Rectal smooth muscle tissue (tissue), 1 donor: Measurements from ENCODE around the gene NRIP1.

ENCODE experiments used
- H3K27ac ChIP-seq: one replicate; pipeline ENCODE4 v1.7.0; 2013; ENCODE audit warnings: low read depth, low read length, inconsistent platforms
- H3K27me3 ChIP-seq: one replicate; pipeline ENCODE4 v1.7.0; 2013; ENCODE audit warnings: low read length; ENCODE audit not compliant: control insufficient read depth, insufficient read depth
- H3K36me3 ChIP-seq: one replicate; pipeline ENCODE4 v1.7.0; 2013; ENCODE audit warnings: low read length; ENCODE audit not compliant: control insufficient read depth, insufficient read depth
- H3K4me1 ChIP-seq: one replicate; pipeline ENCODE4 v1.7.0; 2013; ENCODE audit warnings: low read length; ENCODE audit not compliant: control insufficient read depth, insufficient read depth
- H3K4me3 ChIP-seq: one replicate; pipeline ENCODE4 v1.7.0; 2013; ENCODE audit warnings: low read length
- H3K9ac ChIP-seq: one replicate; pipeline ENCODE4 v1.7.0; 2013; ENCODE audit warnings: low read length

Gene NRIP1

DNA sequence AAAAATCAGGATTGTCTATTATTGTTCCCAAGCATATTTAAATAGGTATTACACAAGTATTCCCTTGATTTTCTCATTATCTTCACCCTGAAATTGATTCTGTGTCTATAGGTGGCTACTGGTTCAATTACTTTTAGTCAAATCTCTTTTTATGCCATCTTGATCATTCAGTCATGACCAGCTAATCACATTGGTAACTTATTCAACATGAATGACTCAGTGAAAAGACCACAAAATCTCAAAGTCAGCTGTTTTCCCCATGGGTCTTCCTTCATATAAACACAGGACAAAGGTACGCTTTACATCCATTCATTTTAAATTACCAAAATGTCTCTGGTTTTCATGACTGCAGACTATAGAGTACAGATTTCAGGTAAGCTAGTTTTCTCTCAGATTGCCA, 23.7 kb upstream of the NRIP1 start:
- Histone ChIP-seq H3K4me3 (no peak overlapping the region), H3K27ac (no peak overlapping the region), H3K27me3 (no peaks in the 10 kb centered on the region), H3K4me1 (no peaks in the 10 kb centered on the region), H3K36me3 (no peaks in the 10 kb centered on the region), H3K9ac (no peak overlapping the region)

GRCh38 chr21:15084668-15085067, 19.9 kb upstream of the NRIP1 start:
- H3K27ac ChIP-seq, result no peak overlapping the region
- no peaks in the 10 kb centered on the region for H3K36me3 ChIP-seq
- H3K4me3 ChIP-seq, result no peak overlapping the region
- H3K4me1 ChIP-seq, result no peaks in the 10 kb centered on the region
- H3K9ac ChIP-seq, result no peak overlapping the region
- H3K27me3 ChIP-seq, result no peaks in the 10 kb centered on the region

GRCh38 chr21:15080526-15080925, 15.7 kb upstream of the NRIP1 start:
- Histone ChIP-seq H3K4me1 (no peaks in the 10 kb centered on the region), H3K27me3 (no peaks in the 10 kb centered on the region), H3K27ac (no peak overlapping the region), H3K4me3 (no peak overlapping the region), H3K36me3 (no peaks in the 10 kb centered on the region), H3K9ac (no peak overlapping the region)

DNA sequence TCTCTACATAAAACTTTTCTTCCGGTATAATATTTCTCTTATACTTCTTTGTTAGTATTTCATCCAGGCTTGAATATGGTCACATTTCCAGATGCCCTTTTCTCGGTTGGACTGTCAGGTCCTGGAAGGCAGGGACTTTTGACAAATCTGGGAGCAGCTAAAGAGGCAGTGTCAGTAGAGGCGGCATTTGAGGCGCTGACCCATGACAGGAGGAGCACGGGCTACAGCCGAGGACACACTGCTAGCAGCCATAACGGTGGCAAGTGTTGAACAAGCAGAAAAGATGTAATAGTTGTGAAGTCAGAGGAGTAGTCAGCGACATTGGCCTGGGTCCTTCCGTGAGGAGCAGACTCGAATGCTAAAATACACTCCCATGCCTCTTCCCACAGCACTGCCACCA, 14.5 kb upstream of the NRIP1 start:
- Histone ChIP-seq H3K9ac (no peak overlapping the region), H3K27ac (no peak overlapping the region), H3K36me3 (no peaks in the 10 kb centered on the region), H3K4me3 (no peak overlapping the region), H3K4me1 (no peaks in the 10 kb centered on the region), H3K27me3 (no peaks in the 10 kb centered on the region)

- Histone ChIP-seq H3K4me1 (no peaks in the 10 kb centered on the region), H3K27me3 (no peaks in the 10 kb centered on the region), H3K27ac (no peak overlapping the region), H3K36me3 (no peaks in the 10 kb centered on the region), H3K9ac (no peak overlapping the region), H3K4me3 (no peak overlapping the region)
These were observed 13.4 kb upstream of the NRIP1 start for GRCh38 chr21:15078180-15078579.

GRCh38 chr21:15077529-15078145, 12.8 kb upstream of the NRIP1 start:
- Histone ChIP-seq H3K36me3 (no peaks in the 10 kb centered on the region), H3K4me3 (no peak overlapping the region), H3K27me3 (no peaks in the 10 kb centered on the region), H3K4me1 (no peaks in the 10 kb centered on the region), H3K9ac (no peak overlapping the region), H3K27ac (no peak overlapping the region)

- H3K27me3 ChIP-seq, result no peaks in the 10 kb centered on the region
- H3K27ac ChIP-seq, result no peak overlapping the region
- H3K4me3 ChIP-seq, result no peak overlapping the region
- H3K36me3 ChIP-seq, result no peaks in the 10 kb centered on the region
- H3K4me1 ChIP-seq, result no peaks in the 10 kb centered on the region
- H3K9ac ChIP-seq, result no peak overlapping the region
These were observed 11.9 kb upstream of the NRIP1 start for GRCh38 chr21:15076730-15077129.

- Histone ChIP-seq H3K36me3 (no peaks in the 10 kb centered on the region), H3K4me1 (no peaks in the 10 kb centered on the region), H3K4me3 (no peak overlapping the region), H3K27ac (no peak overlapping the region), H3K9ac (no peak overlapping the region), H3K27me3 (no peaks in the 10 kb centered on the region)
These were observed 6.2 kb upstream of the NRIP1 start for GRCh38 chr21:15071009-15071408.

DNA sequence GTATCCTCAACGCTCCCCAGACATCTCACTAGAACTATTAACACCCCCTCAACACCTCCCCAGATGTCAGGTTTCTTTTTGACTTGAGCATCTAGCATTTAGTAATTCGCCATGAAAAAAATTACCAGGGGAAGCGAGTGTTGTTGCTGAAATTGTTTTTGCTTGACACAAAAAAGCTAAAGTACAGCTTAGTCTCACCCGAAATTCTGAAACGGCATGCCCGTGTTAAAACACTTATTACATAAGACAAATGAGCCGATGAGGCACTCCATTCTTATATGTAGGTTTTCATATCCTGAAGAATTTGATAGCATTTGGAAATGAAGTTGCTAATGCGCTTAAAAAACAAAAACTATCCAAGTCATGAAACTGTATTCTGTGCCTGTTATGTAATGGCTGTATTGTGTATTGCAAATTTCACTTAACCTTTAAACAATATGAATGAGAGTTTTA, 1.3 kb upstream of the NRIP1 start:
- H3K9ac ChIP-seq, result no peak overlapping the region
- peak overlapping the region; percentile 62 for H3K4me3 ChIP-seq
- peaks cover 5% of the 10 kb centered on the region for H3K4me1 ChIP-seq
- H3K27me3 ChIP-seq, result no peaks in the 10 kb centered on the region
- H3K36me3 ChIP-seq, result no peaks in the 10 kb centered on the region
- H3K27ac ChIP-seq, result peak overlapping the region; percentile 94

- Histone ChIP-seq H3K4me3 (peak overlapping the region; percentile 62), H3K9ac (peak overlapping the region; percentile 7), H3K27ac (peak overlapping the region; percentile 94), H3K4me1 (peaks cover 5% of the 10 kb centered on the region), H3K36me3 (no peaks in the 10 kb centered on the region), H3K27me3 (no peaks in the 10 kb centered on the region)
These were observed 757 bp upstream of the NRIP1 start for GRCh38 chr21:15065392-15066122.

GRCh38 chr21:15063814-15064575, 805 bp downstream of the NRIP1 start:
- H3K36me3 ChIP-seq, result no peaks in the 10 kb centered on the region
- H3K4me1 ChIP-seq, result peaks cover 5% of the 10 kb centered on the region
- no peaks in the 10 kb centered on the region for H3K27me3 ChIP-seq
- peak overlapping the region; percentile 81 for H3K9ac ChIP-seq
- H3K27ac ChIP-seq, result peak overlapping the region; percentile 94
- H3K4me3 ChIP-seq, result peak overlapping the region; percentile 87

DNA sequence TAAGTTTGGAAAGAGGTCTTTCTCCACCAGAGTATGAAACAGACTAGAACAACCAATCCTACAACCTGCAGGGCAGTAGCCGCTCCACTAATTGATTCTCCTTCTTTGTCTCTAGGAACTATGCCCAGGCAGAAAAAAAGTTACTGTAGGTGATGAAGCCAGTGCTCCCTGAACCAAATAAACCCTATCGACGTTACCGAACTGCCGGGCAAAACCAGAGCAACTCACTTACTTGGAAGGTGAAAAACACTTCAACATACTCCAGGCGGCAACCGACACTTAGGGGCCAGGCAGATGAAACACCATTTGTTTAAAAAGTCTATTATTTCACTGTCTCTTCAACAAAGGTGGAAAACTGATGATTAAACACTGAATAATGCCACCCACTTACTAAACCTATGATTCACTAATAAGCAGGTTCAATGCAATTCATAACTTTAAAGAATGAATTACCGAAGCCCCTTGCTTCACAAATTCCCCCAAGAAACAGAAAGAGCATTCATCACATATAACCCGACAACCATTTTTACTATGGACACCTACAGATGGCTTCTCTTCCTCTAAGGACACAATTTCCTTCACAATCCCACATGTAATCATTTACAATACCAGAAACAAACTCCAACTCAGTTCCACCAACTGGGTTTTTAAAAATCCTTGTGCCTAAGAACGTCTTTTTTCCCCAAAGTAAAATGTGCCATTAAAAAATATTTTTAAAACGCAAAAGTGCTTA, 1.6 kb downstream of the NRIP1 start:
- H3K4me1 ChIP-seq, result peaks cover 9% of the 10 kb centered on the region
- H3K4me3 ChIP-seq, result peak overlapping the region; percentile 87
- H3K27ac ChIP-seq, result peak overlapping the region; percentile 17
- peak overlapping the region; percentile 81 for H3K9ac ChIP-seq
- no peaks in the 10 kb centered on the region for H3K27me3 ChIP-seq
- H3K36me3 ChIP-seq, result no peaks in the 10 kb centered on the region
